Dendritic cell treated with granulocyte-macrophage colony-stimulating factor and Interleukin-4, amounts not matched to agents 40 ng/mL and 50 ng/mL, for 4 days (primary cell): ENCODE results near the gene NCOR1.
"Not testable (repeated sequence)": the region's sequence is repeated elsewhere in the genome, so short reads cannot be mapped to it uniquely, and the experiment has no call there.

ENCODE experiments used
- H3K27ac Mint-ChIP-seq: one replicate; pipeline ENCODE4 v1.8.0; 2022; ENCODE audit warnings: mild to moderate bottlenecking, mixed read lengths
- H3K27me3 Mint-ChIP-seq: one replicate; pipeline ENCODE4 v1.8.0; 2022; ENCODE audit warnings: mild to moderate bottlenecking, mixed read lengths
- H3K36me3 Mint-ChIP-seq: one replicate; pipeline ENCODE4 v1.8.0; 2022; ENCODE audit warnings: low read depth, mixed read lengths
- H3K4me1 Mint-ChIP-seq: one replicate; pipeline ENCODE4 v1.8.0; 2022; ENCODE audit warnings: low read depth, mixed read lengths
- H3K4me3 Mint-ChIP-seq: one replicate; pipeline ENCODE4 v1.8.0; 2022; ENCODE audit warnings: mild to moderate bottlenecking, moderate library complexity, mixed read lengths
- H3K9me3 Mint-ChIP-seq: one replicate; pipeline ENCODE4 v1.8.0; 2022; ENCODE audit warnings: mixed read lengths
- intact Hi-C: fragments of 100-400 bp; cut with micrococcal nuclease; formaldehyde crosslinking; loops from one replicate; pipeline ENCODE4 v1.15.0; 2022

NCOR1 gene

GRCh38 chr17:16201693-16202131, 13.6 kb downstream of the NCOR1 start:
- intact Hi-C loops: not testable (repeated sequence)

GRCh38 chr17:16199093-16199492, 16.2 kb downstream of the NCOR1 start:
- Mint-ChIP-seq H3K36me3 (peaks cover 36% of the 10 kb centered on the region), H3K9me3 (no peaks in the 10 kb centered on the region), H3K4me3 (peak overlapping the region; percentile 17), H3K27me3 (no peaks in the 10 kb centered on the region), H3K4me1 (peaks cover 35% of the 10 kb centered on the region), H3K27ac (peak overlapping the region; percentile 69)
- intact Hi-C loops: no loop called here

More at GRCh38 chr17:16201693-16202131, 13.6 kb downstream of the NCOR1 start:
- not testable (repeated sequence) for H3K4me3 Mint-ChIP-seq, H3K27ac Mint-ChIP-seq, H3K9me3 Mint-ChIP-seq, H3K27me3 Mint-ChIP-seq
- H3K4me1 Mint-ChIP-seq: peaks cover 44% of the 10 kb centered on the region
- peaks cover 27% of the 10 kb centered on the region for H3K36me3 Mint-ChIP-seq

GRCh38 chr17:16197276-16197675, 18.1 kb downstream of the NCOR1 start:
- intact Hi-C loops: no loop called here
- H3K4me1 Mint-ChIP-seq: peaks cover 24% of the 10 kb centered on the region
- no peaks in the 10 kb centered on the region for H3K27me3 Mint-ChIP-seq
- no peaks in the 10 kb centered on the region for H3K9me3 Mint-ChIP-seq
- H3K27ac Mint-ChIP-seq: no peak overlapping the region
- H3K36me3 Mint-ChIP-seq: peaks cover 54% of the 10 kb centered on the region
- no peak overlapping the region for H3K4me3 Mint-ChIP-seq

GRCh38 chr17:16194307-16194835, 21.0 kb downstream of the NCOR1 start:
- H3K4me1 Mint-ChIP-seq: peaks cover 11% of the 10 kb centered on the region
- H3K27ac Mint-ChIP-seq, intact Hi-C loops, H3K27me3 Mint-ChIP-seq, H3K4me3 Mint-ChIP-seq, H3K9me3 Mint-ChIP-seq: not testable (repeated sequence)
- H3K36me3 Mint-ChIP-seq: peaks cover 82% of the 10 kb centered on the region

GRCh38 chr17:16191604-16192003, 23.7 kb downstream of the NCOR1 start:
- Mint-ChIP-seq H3K9me3 (no peaks in the 10 kb centered on the region), H3K4me3 (no peak overlapping the region), H3K27ac (no peak overlapping the region), H3K27me3 (no peaks in the 10 kb centered on the region), H3K36me3 (peaks cover 83% of the 10 kb centered on the region), H3K4me1 (no peaks in the 10 kb centered on the region)
- intact Hi-C loops: no loop called here

- Mint-ChIP-seq H3K36me3 (peaks cover 89% of the 10 kb centered on the region), H3K4me3 (no peak overlapping the region), H3K27ac (no peak overlapping the region), H3K9me3 (no peaks in the 10 kb centered on the region), H3K27me3 (no peaks in the 10 kb centered on the region), H3K4me1 (no peaks in the 10 kb centered on the region)
- intact Hi-C loops: no loop called here
These were observed 24.5 kb downstream of the NCOR1 start for GRCh38 chr17:16190703-16191360.

- Mint-ChIP-seq H3K4me1 (no peaks in the 10 kb centered on the region), H3K9me3 (no peaks in the 10 kb centered on the region), H3K36me3 (peaks cover 92% of the 10 kb centered on the region), H3K4me3 (no peak overlapping the region), H3K27ac (no peak overlapping the region), H3K27me3 (no peaks in the 10 kb centered on the region)
- intact Hi-C loops: no loop called here
These were observed 25.5 kb downstream of the NCOR1 start for GRCh38 chr17:16189791-16190348.

- H3K27me3 Mint-ChIP-seq: no peaks in the 10 kb centered on the region
- H3K4me3 Mint-ChIP-seq: no peak overlapping the region
- no peak overlapping the region for H3K27ac Mint-ChIP-seq
- H3K9me3 Mint-ChIP-seq: no peaks in the 10 kb centered on the region
- H3K36me3 Mint-ChIP-seq: peaks cover 82% of the 10 kb centered on the region
- H3K4me1 Mint-ChIP-seq: peaks cover 5% of the 10 kb centered on the region
- intact Hi-C loops: no loop called here
These were observed 27.7 kb downstream of the NCOR1 start for GRCh38 chr17:16187642-16188041.

GRCh38 chr17:16181581-16181980, 33.8 kb downstream of the NCOR1 start:
- no peaks in the 10 kb centered on the region for H3K27me3 Mint-ChIP-seq
- H3K27ac Mint-ChIP-seq: no peak overlapping the region
- no peaks in the 10 kb centered on the region for H3K9me3 Mint-ChIP-seq
- no peak overlapping the region for H3K4me3 Mint-ChIP-seq
- intact Hi-C loops: no loop called here
- peaks cover 62% of the 10 kb centered on the region for H3K36me3 Mint-ChIP-seq
- H3K4me1 Mint-ChIP-seq: peaks cover 13% of the 10 kb centered on the region

- Mint-ChIP-seq H3K27me3 (no peaks in the 10 kb centered on the region), H3K4me1 (peaks cover 12% of the 10 kb centered on the region), H3K27ac (no peak overlapping the region), H3K4me3 (no peak overlapping the region), H3K9me3 (no peaks in the 10 kb centered on the region), H3K36me3 (peaks cover 41% of the 10 kb centered on the region)
- intact Hi-C loops: no loop called here
These were observed 36.5 kb downstream of the NCOR1 start for GRCh38 chr17:16178836-16179235.

GRCh38 chr17:16171613-16172012, 43.7 kb downstream of the NCOR1 start:
- Mint-ChIP-seq H3K27ac (no peak overlapping the region), H3K27me3 (no peaks in the 10 kb centered on the region), H3K4me1 (no peaks in the 10 kb centered on the region), H3K9me3 (no peaks in the 10 kb centered on the region), H3K36me3 (peaks cover 62% of the 10 kb centered on the region), H3K4me3 (no peak overlapping the region)
- intact Hi-C loops: no loop called here

- H3K27me3 Mint-ChIP-seq, H3K4me1 Mint-ChIP-seq, intact Hi-C loops, H3K4me3 Mint-ChIP-seq, H3K27ac Mint-ChIP-seq, H3K9me3 Mint-ChIP-seq: not testable (repeated sequence)
- peaks cover 79% of the 10 kb centered on the region for H3K36me3 Mint-ChIP-seq
These were observed 48.6 kb downstream of the NCOR1 start for GRCh38 chr17:16166766-16167165.

GRCh38 chr17:16158714-16159113, 56.6 kb downstream of the NCOR1 start:
- H3K4me3 Mint-ChIP-seq: no peak overlapping the region
- H3K27ac Mint-ChIP-seq: no peak overlapping the region
- H3K4me1 Mint-ChIP-seq: no peaks in the 10 kb centered on the region
- intact Hi-C loops: no loop called here
- no peaks in the 10 kb centered on the region for H3K9me3 Mint-ChIP-seq
- H3K36me3 Mint-ChIP-seq: peaks cover 75% of the 10 kb centered on the region
- no peaks in the 10 kb centered on the region for H3K27me3 Mint-ChIP-seq

- Mint-ChIP-seq H3K36me3 (peaks cover 74% of the 10 kb centered on the region), H3K9me3 (no peaks in the 10 kb centered on the region), H3K27me3 (no peaks in the 10 kb centered on the region), H3K27ac (no peak overlapping the region), H3K4me3 (no peak overlapping the region), H3K4me1 (no peaks in the 10 kb centered on the region)
- intact Hi-C loops: no loop called here
These were observed 59.8 kb downstream of the NCOR1 start for GRCh38 chr17:16155536-16155935.

GRCh38 chr17:16152326-16152725, 63.0 kb downstream of the NCOR1 start:
- H3K9me3 Mint-ChIP-seq, H3K27ac Mint-ChIP-seq, H3K27me3 Mint-ChIP-seq, H3K4me1 Mint-ChIP-seq, H3K4me3 Mint-ChIP-seq, intact Hi-C loops: not testable (repeated sequence)
- peaks cover 77% of the 10 kb centered on the region for H3K36me3 Mint-ChIP-seq
